Loucy (cell line): ENCODE data around the gene KIF27.

Experiments
- H2AFZ ChIP-seq: fragments of 200-600 bp; sonication (generic); 2 replicates; pipeline ENCODE4 v1.6.0; 2016; ENCODE audit warnings: antibody characterized with exemption, mild to moderate bottlenecking, low read length, moderate library complexity
- H3F3A ChIP-seq: fragments of 200-600 bp; 2 replicates; pipeline ENCODE4 v1.6.0; 2016; ENCODE audit warnings: antibody characterized with exemption, low read depth, mild to moderate bottlenecking
- H3K27me3 ChIP-seq: fragments of 200-600 bp; sonication (generic); 2 replicates; pipeline ENCODE4 v1.6.1; 2014; ENCODE audit warnings: low read length, mild to moderate bottlenecking; ENCODE audit not compliant: insufficient read depth, poor library complexity, severe bottlenecking
- H3K36me3 ChIP-seq: fragments of 200-600 bp; sonication (generic); 2 replicates; pipeline ENCODE4 v1.6.1; 2016; ENCODE audit warnings: low read length; ENCODE audit not compliant: insufficient read depth
- H3K4me1 ChIP-seq: fragments of 200-600 bp; sonication (generic); 2 replicates; pipeline ENCODE4 v1.5.1; 2014; ENCODE audit warnings: low read length, mild to moderate bottlenecking; ENCODE audit not compliant: insufficient read depth, poor library complexity, severe bottlenecking
- H3K4me2 ChIP-seq: fragments of 200-600 bp; sonication (generic); 2 replicates; pipeline ENCODE4 v1.6.0; 2014; ENCODE audit warnings: antibody characterized with exemption, low read length, low read depth, mild to moderate bottlenecking; ENCODE audit not compliant: poor library complexity, severe bottlenecking
- H3K4me3 ChIP-seq: fragments of 200-600 bp; sonication (generic); 2 replicates; pipeline ENCODE4 v1.5.1; 2014; ENCODE audit warnings: low read length, mild to moderate bottlenecking, mixed read lengths; ENCODE audit not compliant: poor library complexity, severe bottlenecking
- H3K79me2 ChIP-seq: fragments of 200-600 bp; sonication (generic); 2 replicates; pipeline ENCODE4 v1.6.1; 2014; ENCODE audit warnings: low read length; ENCODE audit not compliant: insufficient read depth
- H3K9ac ChIP-seq: fragments of 200-600 bp; sonication (generic); 2 replicates; pipeline ENCODE4 v1.6.0; 2014; ENCODE audit warnings: mild to moderate bottlenecking, low read depth, low read length, moderate library complexity; ENCODE audit not compliant: poor library complexity, severe bottlenecking
- H3K9me2 ChIP-seq: fragments of 200-600 bp; sonication (generic); replicated peaks from 2 replicates; pipeline ENCODE4 v1.6.1; 2016; ENCODE audit warnings: low read depth, low read length, mixed read lengths
- H3K9me3 ChIP-seq: fragments of 200-600 bp; sonication (generic); 2 replicates; pipeline ENCODE4 v1.6.1; 2014; ENCODE audit warnings: mild to moderate bottlenecking, antibody characterized with exemption, low read length, low read depth; ENCODE audit not compliant: insufficient read depth
- H4K20me1 ChIP-seq: fragments of 200-600 bp; sonication (generic); 2 replicates; pipeline ENCODE4 v1.6.0; 2014; ENCODE audit warnings: antibody characterized with exemption, low read length, mild to moderate bottlenecking; ENCODE audit not compliant: insufficient read depth, poor library complexity, severe bottlenecking
- CTCF ChIP-seq: fragments of 200-600 bp; sonication (generic); conservative IDR thresholded peaks from 2 replicates; pipeline ENCODE4 v1.5.1; 2014; ENCODE audit warnings: mild to moderate bottlenecking, antibody characterized with exemption, low read length
- EZH2phosphoT487 ChIP-seq: fragments of 200-600 bp; IDR thresholded peaks from 2 replicates; pipeline ENCODE4 v1.6.1; 2018; ENCODE audit warnings: antibody characterized with exemption, mild to moderate bottlenecking, moderate library complexity, borderline replicate concordance

KIF27 gene

GRCh38 chr9:83962165-83962564 is 40.9 kb upstream of the KIF27 start:
- H3K27me3 ChIP-seq, result no peaks in the 10 kb centered on the region
- TF ChIP-seq EZH2phosphoT487, result no peak
- TF ChIP-seq CTCF, result no peak
- H2AFZ ChIP-seq, result no peak overlapping the region
- H3K79me2 ChIP-seq, result no peaks in the 10 kb centered on the region
- no peak overlapping the region for H3K9ac ChIP-seq
- H3K4me3 ChIP-seq, result no peak overlapping the region
- no peaks in the 10 kb centered on the region for H3K9me2 ChIP-seq
- peaks cover 6% of the 10 kb centered on the region; the same call in 1 of the 2 replicates for H3K36me3 ChIP-seq
- H3K4me2 ChIP-seq, result no peak overlapping the region
- H3K4me1 ChIP-seq, result no peaks in the 10 kb centered on the region
- H3K9me3 ChIP-seq, result no peaks in the 10 kb centered on the region
- peaks cover 13% of the 10 kb centered on the region for H4K20me1 ChIP-seq
- H3F3A ChIP-seq, result peaks cover 17% of the 10 kb centered on the region

- Histone ChIP-seq H3K79me2 (no peaks in the 10 kb centered on the region), H4K20me1 (peaks cover 1% of the 10 kb centered on the region), H3K9me2 (no peaks in the 10 kb centered on the region), H3K4me1 (peaks cover 5% of the 10 kb centered on the region), H3K9me3 (no peaks in the 10 kb centered on the region), H3F3A (peaks cover 7% of the 10 kb centered on the region), H3K27me3 (no peaks in the 10 kb centered on the region), H3K4me2 (no peak overlapping the region), H3K36me3 (no peaks in the 10 kb centered on the region; the same call in 1 of the 2 replicates), H3K4me3 (no peak overlapping the region), H2AFZ (no peak overlapping the region), H3K9ac (no peak overlapping the region)
- TF ChIP-seq CTCF (no peak), EZH2phosphoT487 (no peak)
Observed at GRCh38 chr9:83960991-83961390, 39.8 kb upstream of the KIF27 start.

- Histone ChIP-seq H4K20me1 (no peaks in the 10 kb centered on the region), H3K9ac (no peak overlapping the region), H3K4me3 (no peak overlapping the region), H3K36me3 (no peaks in the 10 kb centered on the region), H3F3A (no peaks in the 10 kb centered on the region), H3K27me3 (no peaks in the 10 kb centered on the region), H3K9me3 (no peaks in the 10 kb centered on the region), H3K4me1 (peaks cover 13% of the 10 kb centered on the region), H3K79me2 (no peaks in the 10 kb centered on the region), H3K4me2 (no peak overlapping the region), H2AFZ (no peak overlapping the region), H3K9me2 (no peaks in the 10 kb centered on the region)
- TF ChIP-seq CTCF (no peak), EZH2phosphoT487 (no peak)
Observed at GRCh38 chr9:83959061-83959460, 37.8 kb upstream of the KIF27 start.
